AG09319 (cell line): ENCODE measurements around the gene TAOK1.
"Not testable (repeated sequence)": the region's sequence is repeated elsewhere in the genome, so short reads cannot be mapped to it uniquely, and the experiment has no call there.

Source experiments
- DNase-seq: peaks from one replicate; pipeline ENCODE4 v3.0.0-alpha.2; 2010; ENCODE audit warnings: low read depth; ENCODE audit errors: extremely low read depth
- TF ChIP-seq, protein P1 (sequence below): IDR thresholded peaks from 2 replicates; pipeline ENCODE4 v1.5.1; 2011; ENCODE audit warnings: low read depth, mild to moderate bottlenecking, inconsistent platforms, low read length, moderate library complexity

TAOK1 gene

GRCh38 chr17:29474297-29474696 is 84.1 kb downstream of the TAOK1 start:
- DNase-seq, result no peak
- TF ChIP-seq, protein P1, sequence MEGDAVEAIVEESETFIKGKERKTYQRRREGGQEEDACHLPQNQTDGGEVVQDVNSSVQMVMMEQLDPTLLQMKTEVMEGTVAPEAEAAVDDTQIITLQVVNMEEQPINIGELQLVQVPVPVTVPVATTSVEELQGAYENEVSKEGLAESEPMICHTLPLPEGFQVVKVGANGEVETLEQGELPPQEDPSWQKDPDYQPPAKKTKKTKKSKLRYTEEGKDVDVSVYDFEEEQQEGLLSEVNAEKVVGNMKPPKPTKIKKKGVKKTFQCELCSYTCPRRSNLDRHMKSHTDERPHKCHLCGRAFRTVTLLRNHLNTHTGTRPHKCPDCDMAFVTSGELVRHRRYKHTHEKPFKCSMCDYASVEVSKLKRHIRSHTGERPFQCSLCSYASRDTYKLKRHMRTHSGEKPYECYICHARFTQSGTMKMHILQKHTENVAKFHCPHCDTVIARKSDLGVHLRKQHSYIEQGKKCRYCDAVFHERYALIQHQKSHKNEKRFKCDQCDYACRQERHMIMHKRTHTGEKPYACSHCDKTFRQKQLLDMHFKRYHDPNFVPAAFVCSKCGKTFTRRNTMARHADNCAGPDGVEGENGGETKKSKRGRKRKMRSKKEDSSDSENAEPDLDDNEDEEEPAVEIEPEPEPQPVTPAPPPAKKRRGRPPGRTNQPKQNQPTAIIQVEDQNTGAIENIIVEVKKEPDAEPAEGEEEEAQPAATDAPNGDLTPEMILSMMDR, result no peak

GRCh38 chr17:29475891-29476290 is 85.7 kb downstream of the TAOK1 start:
- no peak for DNase-seq
- TF ChIP-seq, protein P1, result no peak

DNA sequence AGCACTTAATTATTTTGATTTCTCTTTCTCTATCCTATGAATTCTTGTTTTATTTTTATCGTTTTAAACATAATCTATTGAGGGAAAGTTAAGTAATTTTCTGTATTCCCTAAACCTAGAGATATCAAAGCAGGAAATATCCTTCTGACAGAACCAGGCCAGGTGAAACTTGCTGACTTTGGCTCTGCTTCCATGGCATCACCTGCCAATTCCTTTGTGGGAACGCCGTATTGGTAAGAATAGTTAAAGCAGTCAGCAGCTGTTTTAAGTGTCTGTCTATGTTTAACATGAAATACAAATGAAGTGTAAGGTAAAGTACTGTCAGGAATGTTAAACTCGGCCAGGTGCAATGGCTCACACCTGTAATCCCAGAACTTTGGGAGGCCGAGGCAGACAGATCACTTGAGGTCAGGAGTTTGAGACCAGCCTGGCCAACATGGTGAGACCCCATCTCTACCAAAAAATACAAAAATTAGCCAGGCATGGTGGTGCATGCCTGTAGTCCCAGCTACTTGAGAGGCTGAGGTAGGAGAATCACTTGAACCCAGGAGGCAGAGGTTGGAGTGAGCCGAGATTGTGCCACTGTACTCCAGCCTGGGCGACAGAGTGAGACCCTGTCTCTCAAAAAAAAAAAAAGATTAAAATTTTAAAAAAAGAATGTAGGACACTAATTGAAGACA is 90.2 kb downstream of the TAOK1 start:
- not testable (repeated sequence) for DNase-seq

DNA sequence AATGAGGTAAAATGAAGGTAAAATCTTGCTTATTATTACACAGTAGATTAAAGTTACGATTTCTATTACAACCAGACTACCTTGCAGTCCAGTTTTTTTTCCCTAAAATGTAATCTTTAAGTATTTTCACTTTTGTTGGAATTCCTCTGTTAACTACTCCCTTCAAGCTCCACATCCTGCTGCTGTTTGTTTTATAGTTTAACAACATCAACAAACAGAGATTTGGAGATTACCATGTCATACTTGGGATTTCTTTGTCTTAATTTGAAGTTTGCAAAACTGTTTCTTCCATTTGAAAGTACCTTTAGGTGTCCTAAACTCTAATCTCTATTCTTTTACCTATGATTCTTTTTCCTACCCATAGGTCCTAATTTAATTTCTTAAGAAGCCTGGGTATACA is 93.3 kb downstream of the TAOK1 start:
- DNase-seq, result no peak
- TF ChIP-seq, protein P1, result no peak

DNA sequence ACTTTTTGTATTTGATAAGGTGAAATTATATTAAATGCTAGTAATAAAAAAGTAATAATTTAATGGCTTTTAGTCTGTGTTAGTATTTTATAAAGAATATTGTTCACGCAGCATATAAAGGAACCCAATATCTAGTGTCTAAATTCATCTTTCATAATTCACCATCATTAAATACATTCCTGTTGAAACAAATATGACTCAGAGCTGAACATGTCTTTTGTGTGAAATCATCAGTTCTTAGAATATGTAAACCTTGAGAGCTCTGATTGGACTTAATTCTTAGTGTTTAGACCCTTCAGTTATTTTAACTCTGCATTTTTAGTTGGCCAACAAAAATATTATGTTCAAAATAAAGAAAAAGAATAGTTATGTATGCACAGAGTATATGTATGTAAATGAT is 104.8 kb downstream of the TAOK1 start:
- no peak for DNase-seq
- TF ChIP-seq, protein P1, result no peak

DNA sequence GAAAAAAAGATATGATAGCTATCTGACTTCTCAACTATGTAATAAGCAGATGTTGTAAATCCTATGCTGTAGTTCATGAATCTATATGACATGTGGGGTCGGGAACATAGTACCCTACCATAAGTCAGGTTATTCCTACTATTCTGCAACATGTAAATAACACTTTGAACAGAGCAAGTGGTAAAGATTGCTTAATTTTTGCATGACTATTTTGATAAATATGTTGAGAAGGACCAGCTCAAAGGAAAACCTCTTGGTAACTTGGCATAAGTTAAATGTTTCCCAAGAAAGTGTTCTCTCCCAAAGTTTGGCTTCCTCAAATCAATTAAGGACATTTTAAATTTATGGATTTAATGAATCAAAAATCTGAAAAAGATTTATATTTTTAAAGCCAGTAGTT is 114.5 kb downstream of the TAOK1 start:
- DNase-seq, result no peak
- TF ChIP-seq, protein P1, result no peak

- no peak for DNase-seq
- TF ChIP-seq, protein P1, result no peak
These were observed 115.7 kb downstream of the TAOK1 start for GRCh38 chr17:29505836-29506235.

- DNase-seq, result no peak
- TF ChIP-seq, protein P1, result no peak
These were observed 120.8 kb downstream of the TAOK1 start for GRCh38 chr17:29510953-29511352.
